Endometrium (tissue), 2 donors: ENCODE results near the gene EXOC4.

Source experiments
- FAIRE-seq: peaks from 2 replicates; lab custom pipeline; 2012; peaks lifted over from hg19 to GRCh38; lab: Jason Lieb, UNC
- donor health status: control.
- donor health status: control.

EXOC4 gene

DNA sequence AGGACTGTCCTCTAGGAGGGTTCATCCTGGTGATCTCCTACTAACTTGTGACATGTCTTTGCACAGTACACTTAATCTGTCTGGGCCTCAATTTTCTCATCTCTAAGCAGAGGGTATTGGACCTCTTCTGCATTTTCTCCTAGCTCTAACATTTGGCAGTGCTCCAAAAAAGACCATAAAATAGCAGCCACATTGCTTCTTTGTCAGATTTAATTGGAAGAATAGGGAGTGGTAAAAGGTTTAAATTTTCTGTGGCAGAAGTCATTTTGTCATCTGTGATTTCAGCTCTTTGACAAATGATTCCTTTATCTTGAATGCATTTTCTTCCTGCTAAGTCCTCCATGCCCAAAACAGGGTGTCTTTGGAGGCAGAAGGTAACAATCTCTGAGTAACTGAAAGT is 584.3 kb downstream of the EXOC4 start:
- FAIRE-seq, result no peak

DNA sequence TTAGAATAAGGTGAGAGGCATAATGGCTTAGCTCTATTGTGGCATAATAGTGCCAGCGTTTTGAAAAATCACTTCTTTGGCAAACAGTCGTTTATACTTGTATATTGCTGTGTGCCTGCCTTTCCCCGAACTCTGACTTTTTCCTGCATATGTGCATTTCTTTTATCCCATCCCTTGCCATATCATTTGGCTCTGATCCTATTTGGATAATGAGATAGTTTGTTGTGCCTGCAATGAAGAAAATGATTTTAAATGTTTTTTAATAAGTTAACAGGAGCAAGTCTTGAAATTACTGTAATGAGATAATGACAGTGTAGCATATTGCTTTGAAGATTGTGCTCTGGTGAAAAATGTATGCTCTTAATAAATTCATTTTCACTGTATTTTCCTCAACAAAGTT is 586.2 kb downstream of the EXOC4 start:
- FAIRE-seq, result no peak

DNA sequence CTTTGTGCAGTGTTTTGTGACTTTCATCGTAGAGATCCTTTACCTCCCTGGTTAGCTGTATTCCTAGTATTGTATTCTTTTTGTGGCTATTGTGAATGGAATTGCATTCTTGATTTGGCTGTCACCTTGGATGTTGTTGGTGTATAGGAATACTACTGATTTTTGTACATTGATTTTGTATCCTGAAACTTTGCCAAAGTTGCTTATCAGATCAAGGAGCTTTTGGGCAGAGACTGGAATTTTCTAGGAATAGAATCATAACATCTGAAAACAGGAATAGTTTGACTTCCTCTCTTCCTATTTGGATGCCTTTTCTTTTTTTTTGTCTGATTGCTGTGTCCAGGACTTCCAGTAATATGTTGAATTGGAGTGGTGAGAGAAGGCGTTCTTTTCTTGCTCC is 590.5 kb downstream of the EXOC4 start:
- FAIRE-seq, result no peak

DNA sequence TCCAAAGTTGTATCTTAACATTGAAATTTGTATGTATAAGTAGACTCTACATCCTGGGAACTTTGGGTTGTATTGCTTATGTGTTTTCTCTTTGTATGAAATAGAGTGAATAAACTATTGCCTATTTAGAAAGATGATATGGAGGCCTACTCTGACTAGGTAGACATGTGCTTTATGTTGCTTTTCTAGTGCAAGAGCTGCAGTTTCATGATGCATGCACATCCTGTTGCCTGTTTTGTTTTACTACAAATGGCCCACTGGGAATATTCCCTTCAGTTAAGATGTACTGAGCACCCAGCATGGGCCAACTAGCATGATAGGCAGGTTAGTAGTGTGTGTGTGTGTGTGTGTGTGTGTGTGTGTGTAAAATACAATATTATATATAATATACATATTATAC is 592.1 kb downstream of the EXOC4 start:
- no peak for FAIRE-seq

DNA sequence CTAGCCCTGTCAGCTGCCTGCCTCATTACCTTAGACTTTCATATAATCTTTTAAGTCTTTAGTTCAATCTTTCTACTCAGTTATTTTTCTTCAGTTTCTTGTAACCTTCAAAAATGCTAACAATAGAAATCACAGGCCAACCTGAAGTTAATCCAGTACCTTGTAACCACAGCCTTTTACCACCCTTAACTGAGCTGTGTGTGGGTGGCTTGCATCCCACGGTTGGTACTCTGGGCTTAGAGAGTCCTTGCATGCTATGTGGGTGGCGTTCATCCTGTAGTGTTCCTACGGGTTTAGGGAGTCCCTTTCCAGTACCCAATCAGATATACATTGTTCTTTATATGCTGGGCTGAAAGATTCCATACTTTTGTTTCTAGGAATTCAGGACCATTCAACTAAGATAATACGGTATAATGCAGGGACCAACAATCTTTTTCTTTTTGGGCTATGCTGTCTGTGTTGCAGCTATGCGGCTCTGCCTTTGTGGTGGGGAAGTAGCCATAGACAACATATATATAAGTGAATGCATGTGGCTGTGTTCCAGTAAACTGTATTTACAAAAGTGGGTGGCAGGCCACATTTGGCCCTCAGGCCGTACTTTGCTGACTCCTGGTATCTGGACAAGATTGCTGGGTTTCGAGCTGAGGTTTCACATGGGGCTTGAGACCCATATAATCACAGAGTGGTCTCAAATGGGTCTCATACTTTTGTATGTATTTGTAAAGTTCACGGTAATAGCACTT is 593.5 kb downstream of the EXOC4 start:
- FAIRE-seq, result no peak

- no peak for FAIRE-seq
Observed at GRCh38 chr7:133850497-133851280, 597.8 kb downstream of the EXOC4 start.

- FAIRE-seq, result no peak
Observed at GRCh38 chr7:133851411-133851810, 598.5 kb downstream of the EXOC4 start.

GRCh38 chr7:133853706-133854276 is 600.9 kb downstream of the EXOC4 start:
- FAIRE-seq, result no peak

- FAIRE-seq, result peak; percentile 26
Observed at GRCh38 chr7:133854739-133855138, 601.9 kb downstream of the EXOC4 start.

- FAIRE-seq, result no peak
Observed at GRCh38 chr7:133857376-133858119, 604.7 kb downstream of the EXOC4 start.

GRCh38 chr7:133858311-133858710 is 605.4 kb downstream of the EXOC4 start:
- no peak for FAIRE-seq

DNA sequence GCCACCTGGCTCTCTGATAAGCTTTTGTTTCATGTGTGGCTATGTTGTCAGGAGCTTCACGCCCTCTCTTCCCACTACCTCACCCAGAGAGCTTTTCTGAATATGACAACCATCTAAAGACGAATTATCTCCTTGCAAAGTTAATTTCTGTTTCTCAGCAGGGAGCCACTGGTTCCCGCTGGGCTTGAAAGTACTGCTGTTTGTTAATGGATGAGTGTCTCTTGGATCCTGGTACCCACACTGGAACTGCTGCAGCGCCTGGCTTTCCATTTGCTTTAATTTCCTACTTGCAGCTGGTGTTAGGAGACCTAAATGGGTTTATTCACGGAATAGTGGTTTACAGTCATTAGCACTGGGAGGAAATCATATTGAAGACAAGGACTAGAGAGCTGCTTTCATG is 606.4 kb downstream of the EXOC4 start:
- no peak for FAIRE-seq

DNA sequence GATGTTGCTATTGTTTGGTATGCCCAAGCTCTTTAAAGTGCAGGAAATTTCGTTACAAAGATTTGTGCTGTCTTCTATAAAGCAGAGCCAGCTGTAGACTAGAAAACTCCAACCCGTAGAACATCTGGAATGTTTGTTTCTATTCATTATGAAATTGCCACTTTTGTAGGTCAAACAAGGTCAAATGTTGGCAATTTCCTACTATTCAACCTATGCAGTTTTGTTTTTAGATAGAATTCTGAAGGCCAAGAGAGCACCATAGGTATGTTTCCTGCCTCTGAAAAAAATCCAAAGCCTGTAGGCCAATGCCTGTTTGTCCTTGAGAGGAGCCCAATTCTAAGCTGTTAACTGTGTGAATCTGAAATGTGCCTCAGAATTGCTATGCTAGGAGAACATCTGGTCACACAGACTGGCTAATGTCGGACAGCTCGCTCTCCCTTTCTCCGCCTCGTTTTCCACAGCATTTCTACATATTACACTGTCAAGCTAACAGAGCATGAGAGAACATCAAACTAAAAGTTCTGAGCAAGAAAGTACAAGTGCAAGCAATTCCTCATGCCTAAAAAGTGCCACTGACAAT is 607.1 kb downstream of the EXOC4 start:
- no peak for FAIRE-seq

GRCh38 chr7:133860628-133861335 is 607.9 kb downstream of the EXOC4 start:
- no peak for FAIRE-seq

- FAIRE-seq, result no peak
Observed at GRCh38 chr7:133861876-133862275, 609.0 kb downstream of the EXOC4 start.

DNA sequence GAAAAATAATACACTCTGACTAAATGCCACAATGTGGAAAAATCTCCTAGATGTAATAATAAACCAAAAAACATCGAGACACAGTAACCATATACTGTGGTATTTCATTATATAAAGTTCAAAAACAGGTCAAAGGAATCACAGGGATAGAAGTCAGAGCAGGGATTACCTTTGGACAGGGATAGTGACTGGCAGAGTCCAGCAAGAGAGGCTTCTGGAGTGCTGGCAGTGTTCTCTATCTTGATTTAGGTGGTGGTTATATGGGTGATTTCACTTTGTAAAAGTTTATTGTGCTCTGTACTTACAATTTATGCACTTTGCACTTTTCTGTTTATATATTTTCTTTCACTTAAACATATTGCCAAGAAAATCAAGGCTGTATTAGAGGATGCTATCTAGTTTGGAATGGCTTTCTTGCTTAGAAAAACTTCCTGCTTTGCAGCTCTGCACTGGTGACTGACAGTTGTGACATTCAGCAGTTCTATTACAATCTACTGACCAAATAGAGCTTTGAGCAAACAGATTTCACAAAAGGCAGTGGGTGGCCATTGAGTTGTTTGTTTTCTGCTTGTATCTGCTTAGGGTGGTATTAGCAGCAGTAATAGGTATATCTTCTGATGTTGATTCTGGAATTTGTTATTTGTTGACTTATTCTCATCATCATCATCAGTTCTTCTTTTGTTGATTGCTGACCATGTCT is 610.6 kb downstream of the EXOC4 start:
- no peak for FAIRE-seq

DNA sequence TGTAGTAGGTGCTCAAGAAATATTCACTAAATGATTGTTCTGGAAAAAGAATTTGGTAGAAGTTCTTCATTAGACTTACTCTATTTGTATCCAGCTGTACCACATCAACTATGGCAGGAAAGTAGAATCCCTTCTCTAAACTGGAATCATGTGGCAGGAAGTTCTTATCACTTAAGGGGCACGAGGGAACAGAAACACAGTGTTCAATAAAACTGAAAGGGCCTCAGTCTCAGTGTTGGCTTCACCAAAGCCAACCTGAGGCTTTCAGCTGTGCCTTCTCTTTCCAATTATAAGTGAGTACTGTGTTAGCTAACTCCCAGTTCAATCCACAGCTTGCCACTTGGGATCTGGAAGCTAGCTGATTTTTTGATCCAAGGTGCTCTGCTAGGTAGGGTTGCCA is 616.7 kb downstream of the EXOC4 start:
- no peak for FAIRE-seq

GRCh38 chr7:133871757-133872156 is 618.9 kb downstream of the EXOC4 start:
- no peak for FAIRE-seq

GRCh38 chr7:133873187-133873586 is 620.3 kb downstream of the EXOC4 start:
- no peak for FAIRE-seq

- FAIRE-seq, result no peak
Observed at GRCh38 chr7:133873631-133874030, 620.8 kb downstream of the EXOC4 start.

DNA sequence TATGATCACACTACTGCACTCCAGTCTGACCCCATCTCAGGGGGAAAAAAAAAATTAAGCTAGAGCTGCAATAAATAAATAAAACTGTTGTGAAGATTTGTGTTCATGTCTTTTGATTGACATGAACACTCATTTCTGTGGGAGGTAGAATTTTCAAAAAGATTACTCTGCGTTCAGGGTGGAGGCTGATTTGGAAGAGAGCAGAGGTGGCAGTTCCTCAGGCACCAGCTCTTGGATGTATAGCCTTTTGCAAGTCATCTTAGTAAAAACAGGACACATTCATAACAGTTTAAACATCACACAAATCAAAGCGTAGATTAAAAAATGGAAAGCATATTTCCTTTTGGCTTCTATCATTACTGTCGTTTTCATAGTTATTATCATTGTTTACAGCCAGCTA is 630.7 kb downstream of the EXOC4 start:
- no peak for FAIRE-seq
